HG02623 (cell line): ENCODE results near the gene PRR23C.

Experiments used
- ATAC-seq: cut with Tn5 transposase; IDR thresholded peaks from one replicate; pipeline ENCODE4 v1.9.1; 2021; ENCODE audit warnings: moderate library complexity; ENCODE audit not compliant: unreplicated experiment

PRR23C gene

GRCh38 chr3:139005356-139005993 is 39.2 kb downstream of the PRR23C start:
- ATAC-seq, result no peak

GRCh38 chr3:138995706-138996105 is 49.0 kb downstream of the PRR23C start:
- no peak for ATAC-seq
